NB4 (cell line): ENCODE measurements around the gene METTL23.

Experiments used
- DNase-seq: peaks from one replicate; pipeline ENCODE4 v3.0.0; 2010; ENCODE audit warnings: low read depth
- H3K4me3 ChIP-seq: one replicate; pipeline ENCODE4 v1.5.1; 2011; ENCODE audit warnings: mild to moderate bottlenecking, low read depth, low read length, moderate library complexity
- CTCF ChIP-seq: IDR thresholded peaks from one replicate; pipeline ENCODE4 v1.5.1; 2012; ENCODE audit warnings: low read depth, low read length
- MYC ChIP-seq: IDR thresholded peaks from 2 replicates; pipeline ENCODE4 v1.6.1; 2011; ENCODE audit warnings: low read depth, low read length
- POLR2A ChIP-seq: IDR thresholded peaks from 2 replicates; pipeline ENCODE4 v1.6.1; 2011; ENCODE audit warnings: mild to moderate bottlenecking; ENCODE audit not compliant: insufficient read length; ENCODE audit errors: extremely low read depth
- TF ChIP-seq, protein P1 (sequence below): IDR thresholded peaks from 2 replicates; pipeline ENCODE4 v1.6.1; 2011; ENCODE audit warnings: low read depth, low read length

METTL23 gene

GRCh38 chr17:76682296-76682695, 44.3 kb upstream of the METTL23 start:
- no peak for DNase-seq
- TF ChIP-seq MYC (no peak), CTCF (no peak), POLR2A (no peak)
- TF ChIP-seq, protein P1, sequence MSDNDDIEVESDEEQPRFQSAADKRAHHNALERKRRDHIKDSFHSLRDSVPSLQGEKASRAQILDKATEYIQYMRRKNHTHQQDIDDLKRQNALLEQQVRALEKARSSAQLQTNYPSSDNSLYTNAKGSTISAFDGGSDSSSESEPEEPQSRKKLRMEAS = no peak
- no peak overlapping the region for H3K4me3 ChIP-seq

DNA sequence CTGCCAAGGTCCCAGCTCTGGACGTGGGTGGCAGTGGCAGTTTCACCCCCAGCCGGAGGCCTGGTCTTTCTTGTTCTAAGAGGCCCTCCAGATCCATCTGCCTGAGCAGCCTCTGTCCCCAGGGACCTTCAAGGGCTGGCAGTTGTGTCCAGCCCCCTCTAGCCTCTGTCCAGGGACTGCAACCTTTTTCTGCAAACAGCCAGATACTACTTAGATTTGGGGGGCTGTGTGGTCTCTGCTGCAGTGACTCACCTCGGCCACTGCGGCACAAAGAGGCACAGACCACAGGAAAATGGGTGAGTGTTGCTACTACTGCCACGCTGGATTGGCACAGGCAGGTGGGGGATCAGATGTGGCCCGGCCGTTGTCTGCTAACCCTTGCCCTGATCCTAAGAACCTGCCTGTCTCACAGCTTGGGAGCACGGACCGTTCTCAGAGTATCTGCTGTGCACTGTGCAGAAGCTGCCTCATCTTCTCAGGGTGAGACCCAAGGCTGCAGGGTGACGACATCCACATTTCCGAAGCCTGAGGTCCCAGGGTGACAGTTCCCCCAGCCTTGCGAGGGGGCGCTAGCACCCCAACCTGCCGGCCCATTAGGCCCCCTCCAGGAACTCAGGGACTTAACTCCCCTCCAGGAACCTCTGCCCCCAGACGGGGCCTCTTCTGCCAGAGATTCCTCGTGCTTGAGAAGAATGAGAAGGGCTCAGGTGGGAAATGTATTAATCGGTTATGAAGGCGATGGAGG, 43.5 kb upstream of the METTL23 start:
- peak; percentile 40 for DNase-seq
- H3K4me3 ChIP-seq = no peak overlapping the region
- TF ChIP-seq CTCF (peak; percentile 37), MYC (no peak)
- TF ChIP-seq, protein P1 = no peak

DNA sequence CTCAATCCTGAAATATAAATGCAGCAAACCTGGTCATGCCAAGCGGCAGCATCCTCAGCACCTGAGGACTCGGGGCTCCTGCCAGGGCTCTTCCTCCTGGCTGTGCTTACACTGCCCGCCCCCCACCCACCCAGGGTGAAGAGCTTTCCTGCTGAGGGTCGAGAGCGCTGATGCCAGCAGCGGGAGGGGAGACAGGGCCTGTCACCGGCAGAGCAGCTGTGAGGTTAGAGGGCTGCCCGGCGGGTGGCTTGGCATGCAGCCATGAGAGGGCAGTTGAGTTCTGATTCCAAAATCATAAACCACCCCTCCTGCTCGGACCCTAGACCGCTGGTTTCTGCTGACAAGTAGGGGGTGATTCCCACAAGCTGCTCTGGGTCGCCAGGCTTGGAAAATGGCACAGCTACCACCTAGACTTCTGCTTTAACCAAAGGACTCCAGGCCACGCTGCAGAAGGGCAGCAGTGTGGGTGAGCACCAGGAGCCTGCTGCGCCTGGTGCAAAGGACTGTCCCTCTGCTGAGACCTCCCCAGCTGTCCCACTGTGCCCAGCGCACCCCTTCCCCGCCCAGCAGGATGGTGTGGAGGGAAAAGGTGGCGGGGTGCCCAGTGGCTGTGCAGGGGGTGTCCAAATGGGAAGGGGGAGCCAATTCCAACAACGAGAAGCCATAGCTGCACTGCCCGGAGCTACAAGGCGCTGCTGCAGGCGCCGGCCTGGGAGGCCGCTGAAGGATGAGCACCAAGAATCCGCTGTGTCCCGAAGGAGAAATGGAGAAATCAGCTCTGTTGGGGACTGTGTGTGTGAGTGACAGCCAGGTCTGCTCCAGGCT, 42.5 kb upstream of the METTL23 start:
- TF ChIP-seq, protein P1 = no peak
- TF ChIP-seq CTCF (no peak), POLR2A (no peak), MYC (no peak)
- DNase-seq = no peak
- no peak overlapping the region for H3K4me3 ChIP-seq

DNA sequence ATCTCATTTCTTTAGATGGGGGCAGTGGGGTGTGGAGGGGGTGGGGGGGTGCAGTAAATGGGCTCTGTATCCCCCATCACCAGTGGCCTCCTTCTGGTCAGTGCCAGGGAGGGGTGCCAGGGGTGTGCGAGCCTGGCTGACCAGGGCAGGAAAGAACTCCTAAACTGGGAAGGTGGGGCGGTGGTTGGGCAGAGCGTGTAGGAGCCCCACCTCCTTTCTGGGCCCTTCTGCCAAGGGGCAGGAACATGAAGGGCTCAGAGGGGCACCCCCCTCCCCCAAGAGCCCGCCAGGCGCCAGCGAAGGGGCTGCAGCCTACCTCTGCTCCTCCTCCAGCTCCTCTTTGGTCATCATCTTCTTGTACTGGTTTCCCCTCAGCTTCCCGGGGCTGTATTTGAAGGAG, 41.9 kb upstream of the METTL23 start:
- TF ChIP-seq MYC = no peak
- TF ChIP-seq, protein P1 = no peak
- no peak for TF ChIP-seq CTCF
- TF ChIP-seq POLR2A = no peak
- no peak for DNase-seq
- H3K4me3 ChIP-seq = no peak overlapping the region

DNA sequence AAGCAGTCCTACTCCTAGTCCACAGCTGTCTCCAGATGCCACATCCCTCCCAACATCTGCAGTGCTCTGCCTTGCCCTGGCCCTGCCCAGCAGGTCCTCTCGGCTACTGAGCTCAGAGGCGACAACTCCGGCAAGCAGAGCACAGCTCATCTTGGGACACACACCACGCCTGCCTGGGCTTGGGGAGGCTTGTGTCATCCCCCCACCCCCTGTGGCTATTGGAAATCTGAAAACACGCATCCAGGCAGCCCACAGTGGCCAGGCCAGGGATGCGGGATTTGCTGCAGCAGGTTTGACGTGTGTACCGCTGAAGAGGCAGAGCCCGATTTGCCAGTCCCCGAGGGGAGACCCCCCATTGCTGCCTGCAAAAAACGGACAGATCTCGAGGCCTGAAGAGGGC, 41.3 kb upstream of the METTL23 start:
- no peak for TF ChIP-seq MYC
- TF ChIP-seq POLR2A = no peak
- TF ChIP-seq, protein P1 = no peak
- TF ChIP-seq CTCF = no peak
- no peak overlapping the region for H3K4me3 ChIP-seq
- DNase-seq = no peak
